DMS153 treated with DMSO at 0.1 percent for 48 hours (cell line): ENCODE data around the gene ARSB.

Experiments used
- DNase-seq: peaks from one replicate; lab custom pipeline; 2025; ENCODE audit not compliant: unreplicated experiment; lab: John Stamatoyannopoulos, UW

Gene ARSB

DNA sequence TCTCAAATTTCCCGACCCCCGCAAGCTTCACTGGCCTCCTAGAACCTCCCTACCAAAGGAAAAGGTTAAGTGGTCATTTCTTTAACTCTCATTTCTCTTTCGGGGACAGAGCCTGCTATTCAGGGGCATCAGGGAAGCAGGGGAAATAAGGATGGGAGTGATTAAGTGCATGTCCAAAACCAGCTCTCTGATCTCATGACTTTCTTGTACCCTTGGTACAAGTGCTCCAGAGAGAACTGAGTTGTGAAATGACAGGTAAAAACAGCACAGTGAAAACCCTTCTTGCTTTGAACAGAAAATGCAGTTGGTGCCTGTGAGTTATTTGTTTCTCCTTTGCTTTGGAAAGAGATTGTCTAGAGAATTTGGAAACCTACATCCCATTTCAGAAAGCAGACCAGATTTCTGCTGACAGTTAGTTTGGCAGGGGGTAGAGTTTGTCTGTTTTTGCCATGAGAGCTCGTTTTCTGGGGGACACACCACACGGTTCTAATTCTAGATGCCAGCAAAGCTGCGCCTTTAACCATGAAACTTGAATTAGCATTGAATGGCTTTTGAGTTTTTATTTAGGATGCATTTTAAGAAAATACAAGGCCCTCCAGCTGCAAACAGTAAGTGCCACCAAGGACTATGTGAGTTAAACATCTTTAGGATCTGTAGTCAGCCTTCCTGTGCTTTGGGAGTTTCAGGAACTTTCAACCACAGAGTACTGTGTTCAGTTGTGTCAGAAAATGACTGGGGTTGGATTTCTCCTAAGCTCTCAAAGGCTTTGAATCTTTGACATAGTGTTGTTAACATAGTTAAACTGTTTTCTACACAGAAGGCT lies 174.8 kb downstream of the ARSB start:
- no peak for DNase-seq

DNA sequence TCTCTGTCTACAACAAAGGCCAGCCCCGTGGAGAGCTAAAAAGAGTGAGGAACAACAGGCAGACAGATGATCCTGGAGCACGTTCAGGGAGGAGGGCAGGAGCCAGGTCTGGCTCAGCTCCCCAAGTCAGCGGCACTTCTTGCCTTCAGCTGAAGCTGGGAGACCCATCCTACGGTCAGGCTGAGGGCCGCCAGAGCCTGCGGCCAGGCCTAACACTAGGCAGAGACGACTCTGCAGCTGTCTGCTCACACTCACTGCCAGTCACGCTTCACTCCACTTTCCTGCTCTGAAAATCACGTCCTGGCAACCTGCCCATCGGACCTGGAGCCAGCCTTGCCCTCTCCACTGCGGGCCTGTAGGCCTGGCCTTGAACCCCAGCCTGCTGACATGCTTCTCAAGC lies 175.7 kb downstream of the ARSB start:
- DNase-seq, result no peak

DNA sequence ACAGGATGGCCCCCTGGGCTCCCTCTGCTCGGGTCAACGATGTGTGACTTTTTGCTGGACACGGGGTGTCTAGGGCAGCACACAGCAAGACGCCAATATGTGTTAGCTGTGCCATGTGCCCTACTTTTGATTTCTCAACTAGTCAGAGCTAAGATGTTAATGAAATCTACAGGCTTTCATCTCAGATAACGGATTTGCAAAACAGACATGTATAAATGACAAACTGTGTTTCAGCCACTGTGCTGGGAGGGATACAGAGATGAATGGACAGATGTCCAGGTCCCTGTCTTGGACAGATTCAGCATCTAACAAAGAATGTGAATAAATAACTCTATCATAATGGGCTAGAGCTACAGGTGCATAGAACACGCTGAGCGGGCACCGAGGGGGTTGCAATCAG lies 176.3 kb downstream of the ARSB start:
- no peak for DNase-seq

DNA sequence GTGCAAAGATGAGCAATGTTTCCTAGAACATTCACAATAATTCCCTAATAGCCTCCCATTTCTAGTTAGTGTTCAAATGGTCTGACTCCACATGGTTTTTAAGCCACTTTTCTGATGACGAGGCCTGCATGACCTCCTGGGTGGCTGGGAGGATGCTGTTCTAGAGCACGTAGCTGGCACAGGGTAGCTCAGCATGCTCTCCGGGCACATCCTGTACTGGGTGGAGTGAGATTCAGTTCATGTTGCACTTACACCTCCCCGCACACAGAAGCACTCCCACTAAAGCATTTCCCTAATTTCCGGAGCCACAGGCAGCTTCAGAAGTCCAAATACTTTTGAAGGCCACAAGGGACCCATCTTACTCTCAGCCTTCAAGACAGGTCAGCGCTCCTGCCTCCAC lies 176.7 kb downstream of the ARSB start:
- DNase-seq, result no peak

DNA sequence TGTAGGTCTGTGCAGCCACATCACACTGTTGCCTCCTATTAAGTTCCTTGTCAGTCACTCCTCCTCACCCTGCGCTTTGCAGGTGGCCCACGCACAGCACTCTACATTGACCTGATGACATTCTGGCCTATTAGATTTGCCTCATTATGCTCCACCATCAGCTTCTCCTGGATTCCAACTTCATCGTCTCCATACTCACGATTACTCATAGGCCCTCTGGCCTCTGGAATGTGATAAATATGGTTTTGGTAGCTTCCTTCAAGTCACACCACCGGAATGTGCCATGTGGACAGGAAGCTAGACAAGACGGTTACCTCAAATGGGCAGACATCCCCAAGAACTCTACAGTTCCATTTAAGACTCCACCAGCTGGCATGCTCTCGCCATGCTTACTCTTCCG lies 178.6 kb downstream of the ARSB start:
- no peak for DNase-seq

DNA sequence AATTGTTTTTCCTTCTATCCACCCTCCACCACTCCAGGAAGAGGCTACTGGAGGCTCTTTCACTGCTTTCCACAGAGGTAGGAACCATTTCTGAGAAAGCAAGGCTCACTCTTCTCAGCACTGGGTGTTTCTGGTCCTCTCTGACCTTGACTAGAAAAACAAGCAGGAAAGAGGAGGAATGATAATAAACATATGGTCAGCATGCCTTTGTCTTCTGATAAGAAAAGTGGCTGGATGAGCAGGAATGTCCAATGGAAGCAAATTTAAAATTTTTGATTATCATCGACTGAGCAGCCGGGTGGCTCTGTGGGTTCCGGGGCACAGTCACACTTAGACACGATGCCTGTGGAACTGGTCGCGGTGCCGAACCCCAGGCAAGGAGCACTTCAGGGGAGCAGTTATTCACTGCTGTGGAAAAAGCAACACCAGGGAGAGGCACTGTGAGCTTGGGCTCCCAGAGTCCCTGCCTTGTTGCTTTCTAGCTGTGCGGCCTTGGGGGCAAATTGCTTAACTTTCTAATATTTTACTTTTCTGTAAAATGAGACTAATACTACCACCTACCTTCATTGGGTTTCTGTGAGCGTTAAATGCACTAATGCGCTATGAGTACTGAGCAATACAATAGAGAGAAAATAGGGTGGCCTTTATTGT lies 179.5 kb downstream of the ARSB start:
- no peak for DNase-seq

DNA sequence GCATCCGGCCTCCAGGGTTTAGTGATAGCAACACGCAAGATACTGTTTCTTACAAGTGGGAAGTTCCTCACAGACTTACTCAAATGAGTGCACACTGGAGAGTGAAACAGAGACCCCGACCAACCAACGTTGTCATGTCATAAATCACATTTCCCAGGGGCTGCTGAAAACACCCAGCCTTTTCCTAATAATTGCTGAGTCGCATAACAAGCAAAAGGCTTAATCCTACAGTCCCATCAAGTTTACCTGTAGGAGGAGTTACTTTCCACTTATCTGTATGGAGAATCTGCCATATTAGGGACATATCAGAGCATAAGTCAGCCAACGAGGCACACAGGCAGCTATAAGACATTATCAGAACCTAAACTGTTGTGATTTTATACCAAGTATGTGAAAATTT lies 180.1 kb downstream of the ARSB start:
- DNase-seq, result no peak

DNA sequence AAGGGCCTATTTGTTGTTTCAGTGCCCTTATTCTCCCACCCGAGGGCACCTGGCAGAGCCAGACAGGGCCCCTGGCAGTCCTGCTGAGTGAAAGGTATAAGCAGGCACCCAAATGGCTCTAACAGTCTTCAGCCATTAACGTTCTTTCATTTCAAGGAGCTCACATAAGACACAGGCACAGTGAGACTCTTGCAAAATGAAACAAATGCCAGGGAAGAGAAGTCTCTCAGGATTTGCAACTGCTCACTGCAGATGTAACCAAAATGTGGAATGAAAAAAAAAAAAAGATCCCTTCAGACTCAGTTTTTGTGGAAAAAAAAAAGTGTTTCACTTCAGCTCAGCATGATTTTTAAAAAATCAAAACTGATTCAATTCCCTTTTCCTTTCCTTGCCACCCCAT lies 181.2 kb downstream of the ARSB start:
- no peak for DNase-seq

DNA sequence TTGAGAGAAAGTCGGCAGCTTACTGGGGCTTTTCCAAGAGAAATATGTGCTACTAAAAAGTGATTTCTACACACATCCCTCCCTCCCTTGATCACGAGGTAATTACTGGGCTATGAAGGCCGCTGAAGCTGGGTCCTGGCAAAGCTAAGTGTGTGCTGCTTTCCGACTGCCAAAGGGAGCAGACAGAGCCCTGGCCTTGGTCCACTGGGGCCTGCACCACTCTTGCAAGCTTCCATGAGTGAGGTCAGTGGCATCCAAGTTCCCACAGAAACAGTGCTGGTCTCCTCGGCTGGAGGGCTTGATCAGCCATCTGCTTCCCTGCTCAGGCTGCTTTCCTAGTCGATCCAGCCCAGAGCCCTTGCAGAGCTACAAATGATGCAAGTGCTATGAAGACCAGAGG lies 181.8 kb downstream of the ARSB start:
- DNase-seq, result no peak

DNA sequence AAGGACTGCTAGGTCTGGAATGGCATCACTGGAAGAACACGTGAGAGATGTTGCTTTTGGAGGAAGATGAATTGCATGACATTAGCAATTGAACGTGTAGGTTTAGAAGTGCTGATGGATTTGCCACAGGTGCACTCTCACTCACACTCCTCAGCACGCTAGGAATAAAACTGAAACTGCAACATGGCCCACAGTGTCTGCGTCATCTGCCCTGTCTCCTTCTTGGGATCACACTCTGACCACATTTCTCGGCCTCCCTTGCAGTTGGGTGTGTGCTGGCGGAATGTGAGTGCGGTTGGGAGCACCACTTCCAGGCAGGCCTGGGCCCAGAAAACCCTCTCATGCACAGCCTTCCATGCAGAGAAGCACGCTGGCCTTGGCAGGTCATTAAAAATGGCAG lies 183.7 kb downstream of the ARSB start:
- no peak for DNase-seq

DNA sequence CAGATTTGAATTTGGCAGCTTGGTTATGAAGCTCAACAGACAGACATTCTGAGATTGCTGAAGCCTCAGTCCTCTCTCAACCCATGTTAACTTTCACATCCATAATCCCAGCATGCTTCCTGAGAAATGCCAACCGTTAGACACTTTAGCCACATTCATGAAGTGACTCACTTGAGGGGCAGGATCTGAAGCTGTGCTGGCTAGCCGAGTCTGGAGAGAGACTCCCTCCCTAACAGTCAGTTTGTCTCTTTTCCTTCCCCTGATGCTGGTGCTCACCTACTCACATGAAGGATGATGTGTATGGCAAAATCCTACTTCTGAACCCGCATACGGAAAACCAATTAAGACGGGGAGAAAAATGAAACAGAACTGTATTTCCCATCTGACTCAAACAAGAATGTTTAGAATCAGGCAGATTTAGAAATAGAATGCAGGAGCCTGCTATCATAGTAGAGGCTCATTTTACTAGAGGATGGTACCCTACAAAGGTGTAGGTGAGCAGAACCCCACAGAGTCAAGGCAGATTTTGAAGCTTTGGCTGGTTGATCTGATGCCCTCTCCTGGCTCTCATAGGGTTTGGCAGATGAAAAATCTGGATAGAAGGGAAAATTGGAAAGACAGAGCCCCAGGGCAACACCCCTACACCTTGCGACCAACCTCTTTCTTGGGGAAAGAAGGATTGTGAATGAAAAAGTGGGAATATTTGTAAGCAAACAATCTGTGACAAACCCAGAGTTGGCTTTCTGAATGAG lies 185.7 kb downstream of the ARSB start:
- DNase-seq, result no peak

DNA sequence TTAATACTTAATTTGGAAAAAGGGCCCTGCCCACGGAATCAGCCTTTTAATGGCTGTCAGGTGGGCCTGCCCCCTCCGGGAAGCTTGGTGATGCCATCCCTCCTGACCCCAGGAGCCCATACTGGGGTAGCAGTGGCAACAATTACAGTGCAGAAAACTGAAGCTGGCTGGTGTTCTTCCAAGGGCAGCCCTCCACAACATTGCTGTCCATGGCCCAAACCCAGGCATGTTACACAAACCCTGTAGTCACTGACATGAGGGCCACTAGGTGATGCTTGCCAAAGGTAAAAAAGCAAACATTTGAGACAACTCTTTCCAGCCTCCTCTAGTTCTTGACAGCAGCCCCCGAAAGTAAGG lies 186.5 kb downstream of the ARSB start:
- DNase-seq, result no peak

DNA sequence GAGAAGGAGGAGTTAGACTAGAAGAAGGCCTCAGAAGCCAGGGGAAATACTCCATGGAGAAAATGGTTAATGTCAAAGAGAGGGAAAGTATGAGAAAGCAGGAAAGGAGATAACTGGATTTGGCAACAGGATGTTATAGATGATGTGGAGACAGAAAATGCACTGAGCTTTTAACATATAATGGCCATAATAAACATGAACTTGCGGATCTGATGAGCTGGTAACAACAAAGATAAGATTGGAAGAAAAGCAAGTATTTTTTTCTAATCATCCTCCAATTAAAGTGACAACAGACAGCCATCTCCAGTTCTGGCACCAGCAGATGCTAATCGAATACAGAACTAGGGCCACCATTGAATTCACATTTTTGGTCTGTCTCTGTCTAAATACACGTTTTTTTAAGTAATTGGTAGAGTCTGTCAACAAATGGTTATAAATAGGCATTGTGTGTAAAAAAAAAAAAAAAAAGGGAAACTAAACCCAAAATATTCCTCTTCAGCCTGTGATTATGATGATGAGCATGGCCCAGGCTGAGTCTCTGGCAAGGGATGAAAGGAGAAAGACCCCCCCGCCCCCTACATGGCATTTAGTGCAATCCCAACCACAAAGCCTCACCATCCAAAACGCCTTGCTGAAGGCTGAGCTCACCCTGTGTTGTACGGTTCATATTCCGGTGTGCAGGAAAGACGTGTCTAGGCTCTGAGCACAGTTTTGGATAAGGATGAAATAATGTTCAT lies 187.0 kb downstream of the ARSB start:
- no peak for DNase-seq

DNA sequence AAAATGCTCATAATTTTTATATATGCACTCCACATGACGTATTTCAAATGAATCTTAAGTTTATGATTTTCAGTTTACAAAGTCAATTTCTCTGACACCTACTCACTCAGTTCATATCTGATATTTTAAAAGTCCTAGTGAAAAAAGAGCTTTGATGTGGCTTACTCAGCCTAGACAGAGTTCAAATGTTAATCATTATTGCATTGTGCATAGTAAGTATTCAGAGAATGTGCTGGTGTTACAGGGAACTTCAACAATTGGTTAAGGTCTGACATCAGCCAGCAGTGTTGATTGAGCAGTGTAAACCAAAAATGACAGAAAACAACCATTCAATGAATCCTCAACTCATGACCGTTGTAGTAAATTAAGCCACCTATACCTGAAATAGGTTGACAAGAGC lies 189.4 kb downstream of the ARSB start:
- DNase-seq, result no peak

DNA sequence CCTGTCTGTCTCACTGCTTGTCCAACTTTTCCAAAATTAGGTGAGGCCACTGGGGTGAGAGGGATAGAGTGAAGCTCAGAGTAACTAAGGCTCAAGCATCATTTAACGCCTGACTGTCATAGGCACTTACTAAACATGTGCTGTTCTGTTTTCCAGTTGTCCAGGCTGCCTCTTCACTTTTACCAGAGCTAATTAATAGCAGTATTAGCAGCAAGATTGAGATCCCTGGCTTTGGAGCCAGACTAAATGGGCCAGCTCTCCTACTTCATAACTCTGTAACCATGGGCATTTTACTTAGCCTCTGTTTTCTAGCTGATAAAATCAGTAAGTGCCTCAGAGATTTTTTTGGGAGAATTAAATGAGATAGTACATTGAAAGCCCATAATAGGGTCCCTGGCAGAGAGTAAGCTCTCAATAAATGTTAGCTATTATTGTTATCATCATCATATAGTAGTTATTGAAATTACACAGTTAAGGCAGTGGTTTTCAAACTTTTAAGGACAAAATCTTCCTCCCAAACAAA lies 190.4 kb downstream of the ARSB start:
- no peak for DNase-seq

DNA sequence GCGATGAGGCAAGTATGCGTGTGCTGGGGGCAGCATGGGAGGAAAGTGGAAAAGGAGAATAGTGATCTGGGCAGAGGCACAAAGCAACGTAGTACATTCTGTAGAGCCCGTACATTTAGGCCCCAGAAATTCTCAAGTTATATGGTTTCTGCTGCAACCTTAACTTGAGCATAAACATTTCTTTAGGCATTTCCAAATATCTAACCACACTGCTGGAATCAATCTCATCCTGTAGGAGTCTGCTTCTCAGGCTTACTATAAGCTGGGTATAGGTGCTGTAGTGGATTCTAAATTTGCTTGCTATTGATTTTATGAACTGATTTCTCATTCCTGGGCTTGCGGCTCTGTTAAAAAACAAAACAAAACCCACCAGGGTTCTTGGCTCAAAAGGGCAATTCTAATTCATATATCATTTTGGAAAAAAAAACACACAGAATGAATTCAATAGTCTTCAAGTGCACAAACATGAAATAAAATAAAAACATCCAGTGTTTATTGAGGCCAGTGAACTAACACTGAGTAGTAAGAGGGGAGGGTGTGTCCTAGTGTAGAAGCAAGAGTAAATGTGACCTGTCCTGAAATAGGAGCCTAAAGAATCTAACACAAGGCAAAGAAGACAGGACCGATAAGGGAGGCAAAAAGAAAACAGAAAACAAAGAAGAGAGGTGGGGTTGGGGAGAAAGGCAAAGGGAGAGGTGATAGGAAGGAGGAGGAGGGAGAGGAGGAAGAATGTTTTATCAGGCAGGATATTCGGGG lies 191.0 kb downstream of the ARSB start:
- no peak for DNase-seq

DNA sequence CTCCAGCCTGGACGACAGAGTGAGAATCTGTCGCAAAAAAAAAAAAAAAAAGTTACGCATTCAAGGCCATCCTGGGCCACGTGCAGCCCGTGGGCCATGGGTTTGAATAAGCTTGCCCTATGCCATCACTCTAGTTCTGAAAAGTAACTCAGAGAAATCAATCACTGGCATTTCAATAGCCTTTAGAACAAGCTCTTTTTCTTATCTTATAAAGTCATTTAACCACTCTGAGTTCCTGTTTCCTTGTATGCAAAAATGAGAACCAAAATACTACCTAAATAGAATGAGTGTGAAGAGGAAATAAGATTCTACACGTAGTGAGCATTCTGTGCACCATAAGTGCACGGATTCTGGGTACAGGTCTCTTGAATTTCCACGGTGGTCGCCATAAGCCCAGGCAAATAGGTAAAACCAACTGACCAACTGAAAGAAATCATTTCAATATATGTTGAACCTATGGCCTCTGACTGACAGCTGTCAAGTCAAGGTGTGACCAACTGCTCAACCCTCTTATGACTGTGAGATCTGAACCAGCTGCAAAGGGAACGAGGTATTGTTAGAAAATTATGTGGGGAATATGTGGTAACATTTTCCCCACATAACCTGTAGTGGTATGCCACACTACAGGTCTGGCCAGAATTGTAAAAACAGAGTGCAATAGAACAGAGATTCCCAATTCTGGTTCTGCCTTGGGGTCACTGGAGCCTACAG lies 192.6 kb downstream of the ARSB start:
- DNase-seq, result no peak

DNA sequence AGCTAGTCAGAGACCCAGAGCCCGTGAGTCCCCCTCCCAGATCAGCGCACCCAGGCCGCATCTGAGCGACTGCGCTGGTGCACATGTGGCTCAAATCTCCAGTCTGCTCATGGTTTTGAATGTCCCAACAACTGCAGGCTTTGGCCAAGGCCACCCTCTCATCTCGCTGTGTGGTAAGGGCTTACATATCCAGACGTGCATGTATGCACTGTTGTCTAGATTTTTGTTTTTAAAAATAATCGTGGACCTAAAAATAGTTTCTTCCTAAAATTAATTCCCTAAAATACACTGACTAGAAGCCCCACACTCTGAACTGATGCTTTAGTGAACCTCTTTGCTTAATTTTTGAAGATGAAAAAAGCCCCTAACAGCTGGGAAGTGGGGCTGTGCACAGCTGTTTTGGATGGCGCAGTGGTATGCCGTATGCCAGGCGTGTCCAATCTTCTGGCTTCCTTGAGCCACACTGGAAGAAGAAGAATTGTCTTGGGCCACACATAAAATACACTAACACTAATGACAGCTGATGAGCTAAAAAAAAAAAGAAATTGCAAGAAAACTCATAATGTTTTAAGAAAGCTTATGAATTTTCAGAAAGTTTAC lies 193.5 kb downstream of the ARSB start:
- DNase-seq, result no peak

DNA sequence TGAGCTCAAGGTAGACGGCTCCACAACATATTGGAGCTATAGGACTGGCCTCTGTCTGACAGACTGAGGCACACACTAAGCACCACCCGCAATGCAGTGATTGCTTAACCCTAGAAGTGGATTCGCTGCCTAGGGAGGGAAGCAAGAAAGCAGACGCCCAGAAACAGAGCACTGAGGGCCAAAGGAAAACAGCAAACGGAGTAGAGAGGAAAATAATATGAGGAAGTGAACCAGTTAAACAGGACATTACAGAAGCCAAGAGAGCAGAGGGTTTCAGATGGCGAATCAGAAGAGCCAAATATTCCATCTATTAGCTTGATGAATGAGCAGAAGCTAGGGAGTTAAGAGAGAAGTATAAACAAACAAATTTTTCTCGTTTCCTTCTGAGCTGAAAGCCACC lies 197.3 kb downstream of the ARSB start:
- DNase-seq, result no peak

DNA sequence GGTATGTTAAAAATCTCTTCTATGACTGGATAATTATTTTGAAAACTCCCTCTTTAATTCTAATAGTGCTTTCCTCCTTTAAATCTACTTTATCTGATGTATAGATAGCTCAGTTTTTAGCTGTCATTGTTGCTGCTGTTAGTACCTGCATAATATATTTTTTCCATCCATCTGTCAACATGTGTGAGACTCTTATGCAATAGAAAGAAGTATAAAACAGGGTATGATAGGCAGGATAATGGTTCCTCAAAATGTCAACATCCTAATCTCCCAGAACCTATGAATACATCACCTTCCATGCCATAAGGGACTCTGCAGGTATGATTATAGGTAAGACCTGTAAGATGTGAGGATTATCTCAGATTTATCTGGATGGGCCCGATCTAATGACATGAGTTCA lies 199.7 kb downstream of the ARSB start:
- no peak for DNase-seq
